SU-DHL-6 (cell line): Measurements from ENCODE around the gene OLFM2.

Source experiments
- EZH2phosphoT487 ChIP-seq: fragments of 200-600 bp; sonication (generic), shearing (Covaris generic); conservative IDR thresholded peaks from 2 replicates; pipeline ENCODE4 v1.6.1; 2018; ENCODE audit warnings: mild to moderate bottlenecking, antibody characterized with exemption, low read length, moderate library complexity, mixed read lengths
- TF ChIP-seq, protein P1 (sequence below): fragments of 200-600 bp; sonication (generic); IDR thresholded peaks from one replicate; pipeline ENCODE4 v1.5.1; 2017; ENCODE audit warnings: antibody characterized with exemption, mild to moderate bottlenecking, low read length, moderate library complexity; ENCODE audit not compliant: insufficient read depth, poor library complexity, severe bottlenecking

- TF ChIP-seq, protein P1, sequence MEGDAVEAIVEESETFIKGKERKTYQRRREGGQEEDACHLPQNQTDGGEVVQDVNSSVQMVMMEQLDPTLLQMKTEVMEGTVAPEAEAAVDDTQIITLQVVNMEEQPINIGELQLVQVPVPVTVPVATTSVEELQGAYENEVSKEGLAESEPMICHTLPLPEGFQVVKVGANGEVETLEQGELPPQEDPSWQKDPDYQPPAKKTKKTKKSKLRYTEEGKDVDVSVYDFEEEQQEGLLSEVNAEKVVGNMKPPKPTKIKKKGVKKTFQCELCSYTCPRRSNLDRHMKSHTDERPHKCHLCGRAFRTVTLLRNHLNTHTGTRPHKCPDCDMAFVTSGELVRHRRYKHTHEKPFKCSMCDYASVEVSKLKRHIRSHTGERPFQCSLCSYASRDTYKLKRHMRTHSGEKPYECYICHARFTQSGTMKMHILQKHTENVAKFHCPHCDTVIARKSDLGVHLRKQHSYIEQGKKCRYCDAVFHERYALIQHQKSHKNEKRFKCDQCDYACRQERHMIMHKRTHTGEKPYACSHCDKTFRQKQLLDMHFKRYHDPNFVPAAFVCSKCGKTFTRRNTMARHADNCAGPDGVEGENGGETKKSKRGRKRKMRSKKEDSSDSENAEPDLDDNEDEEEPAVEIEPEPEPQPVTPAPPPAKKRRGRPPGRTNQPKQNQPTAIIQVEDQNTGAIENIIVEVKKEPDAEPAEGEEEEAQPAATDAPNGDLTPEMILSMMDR = no peak
- no peak for TF ChIP-seq EZH2phosphoT487
Observed at GRCh38 chr19:9971166-9971897, 35.0 kb upstream of the OLFM2 start.
